ENCODE measurements around the gene MBTPS2. TPM values are rescaled to one million over a fixed set of nuclear protein-coding genes. Genes with fewer than 3 reads are reported as not detected.

Gene MBTPS2
- polyA plus RNA-seq, 3 donors: 2.0 to 7.4 (median 4.6) TPM

DNA sequence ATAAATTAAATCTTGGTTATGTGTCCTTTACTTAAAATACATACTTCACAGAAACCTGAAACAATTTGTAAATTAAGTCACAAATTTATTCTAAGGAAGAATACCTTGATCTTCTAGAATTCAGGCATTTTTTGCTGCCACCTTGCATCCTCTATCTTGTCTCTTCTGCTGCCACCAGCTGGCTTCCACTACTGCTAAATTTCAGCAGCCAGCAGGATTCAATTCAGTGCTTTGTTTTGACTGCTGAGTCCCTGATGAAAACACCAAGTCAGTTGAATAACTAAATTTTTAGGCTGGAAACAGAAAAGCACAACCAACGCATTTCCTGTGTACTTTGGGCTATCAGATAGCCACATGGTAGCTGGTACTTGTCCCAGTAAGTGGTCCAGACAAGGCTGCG, 2.4 kb upstream of the MBTPS2 start:
- TF ChIP-seq, protein P1, sequence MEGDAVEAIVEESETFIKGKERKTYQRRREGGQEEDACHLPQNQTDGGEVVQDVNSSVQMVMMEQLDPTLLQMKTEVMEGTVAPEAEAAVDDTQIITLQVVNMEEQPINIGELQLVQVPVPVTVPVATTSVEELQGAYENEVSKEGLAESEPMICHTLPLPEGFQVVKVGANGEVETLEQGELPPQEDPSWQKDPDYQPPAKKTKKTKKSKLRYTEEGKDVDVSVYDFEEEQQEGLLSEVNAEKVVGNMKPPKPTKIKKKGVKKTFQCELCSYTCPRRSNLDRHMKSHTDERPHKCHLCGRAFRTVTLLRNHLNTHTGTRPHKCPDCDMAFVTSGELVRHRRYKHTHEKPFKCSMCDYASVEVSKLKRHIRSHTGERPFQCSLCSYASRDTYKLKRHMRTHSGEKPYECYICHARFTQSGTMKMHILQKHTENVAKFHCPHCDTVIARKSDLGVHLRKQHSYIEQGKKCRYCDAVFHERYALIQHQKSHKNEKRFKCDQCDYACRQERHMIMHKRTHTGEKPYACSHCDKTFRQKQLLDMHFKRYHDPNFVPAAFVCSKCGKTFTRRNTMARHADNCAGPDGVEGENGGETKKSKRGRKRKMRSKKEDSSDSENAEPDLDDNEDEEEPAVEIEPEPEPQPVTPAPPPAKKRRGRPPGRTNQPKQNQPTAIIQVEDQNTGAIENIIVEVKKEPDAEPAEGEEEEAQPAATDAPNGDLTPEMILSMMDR (IDR thresholded peaks at IDR 0.05): no peak
- H3K9me3 Mint-ChIP-seq: no peaks in the 10 kb centered on the region
- Histone ChIP-seq H3K9ac (ENCODE audit: insufficient read depth, low read length, poor library complexity, severe bottlenecking) (no peak overlapping the region), H2AFZ (ENCODE audit: insufficient read depth, low read depth, low read length, poor library complexity, severe bottlenecking) (no peak overlapping the region), H3K9me3 (replicated peaks in 1 of 2; ENCODE audit: control insufficient read depth in 1 of 2, insufficient read depth in 1 of 2, low read length in 2 of 2) (no peaks in the 10 kb centered on the region), H3K4me2 (replicated peaks; ENCODE audit: extremely low read depth, low read length, poor library complexity, severe bottlenecking) (no peak overlapping the region), H3K27ac (ENCODE audit: low read depth in 1 of 2, low read length in 2 of 2) (no peak overlapping the region), H4K20me1 (ENCODE audit: insufficient read depth, low read length) (no peaks in the 10 kb centered on the region), H3K27me3 (ENCODE audit: control insufficient read depth in 2 of 2, insufficient read depth in 2 of 2, low read length in 2 of 2) (no peaks in the 10 kb centered on the region), H3K4me3 (replicated peaks in 1 of 3; ENCODE audit: low read depth in 2 of 3, low read length in 3 of 3) (no peak overlapping the region), H3K4me1 (ENCODE audit: control insufficient read depth in 1 of 2, insufficient read depth in 2 of 2, low read length in 2 of 2) (peaks cover 5 to 9% of the 10 kb centered on the region in 2 donors), H3K36me3 (replicated peaks in 1 of 2; ENCODE audit: control insufficient read depth in 1 of 2, insufficient read depth in 2 of 2, low read length in 2 of 2) (no peaks in the 10 kb centered on the region), H3K79me2 (ENCODE audit: insufficient read depth, low read length) (peaks cover 9% of the 10 kb centered on the region)
- DNase-seq: no peak
- no peak overlapping the region for H3K4me3 Mint-ChIP-seq
- no peak overlapping the region for H3K27ac Mint-ChIP-seq
- H3K36me3 Mint-ChIP-seq: no peaks in the 10 kb centered on the region
- H3K27me3 Mint-ChIP-seq (ENCODE audit: low read depth in 3 of 3): peaks cover 0 to 11% (median 2%) of the 10 kb centered on the region in 3 donors
- no CpG with 5 or more reads among the region's 2 CpGs for WGBS (ENCODE audit: insufficient coverage)
- peaks cover 7% of the 10 kb centered on the region for H3K4me1 Mint-ChIP-seq
- intact Hi-C loops (cut with micrococcal nuclease): no loop called here

DNA sequence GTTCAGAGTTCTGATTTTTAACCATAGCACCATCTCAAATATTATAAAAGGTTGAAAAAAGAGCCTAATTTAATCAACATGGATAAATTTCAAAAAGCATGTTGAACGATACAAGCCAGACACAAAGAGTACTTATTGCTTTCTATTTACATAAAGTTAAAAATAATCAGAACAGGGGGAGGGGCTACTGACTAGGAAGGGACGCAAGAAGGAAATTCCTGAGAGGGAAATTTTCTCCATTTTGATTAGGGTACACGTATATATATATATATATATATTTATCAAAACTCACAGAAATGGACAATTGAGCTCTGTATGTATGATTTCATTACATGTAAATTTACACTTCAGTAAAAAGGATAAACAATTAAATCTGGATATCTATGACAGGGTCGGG, 482 bp upstream of the MBTPS2 start:
- peak overlapping the region; percentile 77 for H2AFZ ChIP-seq (ENCODE audit: insufficient read depth, low read depth, low read length, poor library complexity, severe bottlenecking)
- H3K9me3 Mint-ChIP-seq: no peaks in the 10 kb centered on the region

More for the DNA sequence above, 482 bp upstream of the MBTPS2 start:
- H3K4me1 ChIP-seq (ENCODE audit: control insufficient read depth in 1 of 2, insufficient read depth in 2 of 2, low read length in 2 of 2): peaks cover 5 to 9% of the 10 kb centered on the region in 2 donors
- TF ChIP-seq, protein P1 (IDR thresholded peaks at IDR 0.05): no peak
- H3K27ac ChIP-seq (ENCODE audit: low read depth in 1 of 2, low read length in 2 of 2): peak overlapping the region in 1 of 2 donors; percentile 76
- intact Hi-C loops (cut with micrococcal nuclease): no loop called here
- H3K9me3 ChIP-seq (replicated peaks in 1 of 2; ENCODE audit: control insufficient read depth in 1 of 2, insufficient read depth in 1 of 2, low read length in 2 of 2): no peaks in the 10 kb centered on the region
- DNase-seq: peak in 2 of 3 donors; percentile 5 to 18
- peaks cover 9% of the 10 kb centered on the region for H3K79me2 ChIP-seq (ENCODE audit: insufficient read depth, low read length)
- H3K4me3 ChIP-seq (replicated peaks in 1 of 3; ENCODE audit: low read depth in 2 of 3, low read length in 3 of 3): peak overlapping the region; percentile 73 to 80 (median 78)
- peak overlapping the region; percentile 76 for H3K4me2 ChIP-seq (replicated peaks; ENCODE audit: extremely low read depth, low read length, poor library complexity, severe bottlenecking)
- no peaks in the 10 kb centered on the region for H3K27me3 ChIP-seq (ENCODE audit: control insufficient read depth in 2 of 2, insufficient read depth in 2 of 2, low read length in 2 of 2)
- H3K9ac ChIP-seq (ENCODE audit: insufficient read depth, low read length, poor library complexity, severe bottlenecking): peak overlapping the region; percentile 77
- no CpG with 5 or more reads among the region's 4 CpGs for WGBS (ENCODE audit: insufficient coverage)
- H3K27me3 Mint-ChIP-seq (ENCODE audit: low read depth in 3 of 3): peaks cover 0 to 9% (median 2%) of the 10 kb centered on the region in 3 donors
- no peaks in the 10 kb centered on the region for H4K20me1 ChIP-seq (ENCODE audit: insufficient read depth, low read length)
- peak overlapping the region; percentile 75 to 93 (median 89) for H3K27ac Mint-ChIP-seq
- peaks cover 0 to 4% of the 10 kb centered on the region in 2 donors for H3K36me3 Mint-ChIP-seq
- peaks cover 7% of the 10 kb centered on the region for H3K4me1 Mint-ChIP-seq
- H3K36me3 ChIP-seq (replicated peaks in 1 of 2; ENCODE audit: control insufficient read depth in 1 of 2, insufficient read depth in 2 of 2, low read length in 2 of 2): no peaks in the 10 kb centered on the region
- peak overlapping the region; percentile 87 to 89 for H3K4me3 Mint-ChIP-seq
